ENCODE measurements around the gene CD79A. TPM values are rescaled to one million over a fixed set of nuclear protein-coding genes. Genes with fewer than 3 reads are reported as not detected.

CD79A gene
- total and polyA plus RNA-seq, 11 donors: 0.37 to 0.88 (median 0.48) TPM; not detected in 7

GRCh38 chr19:41901707-41902360 is 24.8 kb downstream of the CD79A start:
- H3K27me3 ChIP-seq: no peaks in the 10 kb centered on the region
- WGBS, 4 donors: 87 to 95% (median 94%) methylated on average over 11 to 21 of the region's 21 CpGs
- no peaks in the 10 kb centered on the region for H3K9me3 ChIP-seq
- no peak overlapping the region for H3K4me3 ChIP-seq
- no peak for DNase-seq
- H3K4me1 ChIP-seq: no peaks in the 10 kb centered on the region
- intact Hi-C loops (cut with DNase I): no loop called here
- no peak overlapping the region for H3K27ac ChIP-seq
- ATAC-seq: no peak
- TF ChIP-seq POLR2A (IDR thresholded peaks at IDR 0.05): no peak
- no peak for TF ChIP-seq CTCF (IDR thresholded peaks at IDR 0.05)
- H3K36me3 ChIP-seq: peaks cover 5 to 97% (median 90%) of the 10 kb centered on the region in 9 donors

GRCh38 chr19:41902594-41902993 is 25.5 kb downstream of the CD79A start:
- WGBS, 4 donors: 94 to 96% (median 96%) methylated on average over 17 of the region's 17 CpGs
- DNase-seq (no peak), ATAC-seq (no peak)
- H3K4me3 ChIP-seq: no peak overlapping the region
- intact Hi-C loops (cut with DNase I): no loop called here
- H3K9me3 ChIP-seq: no peaks in the 10 kb centered on the region
- H3K4me1 ChIP-seq: no peaks in the 10 kb centered on the region
- TF ChIP-seq POLR2A (IDR thresholded peaks at IDR 0.05) (no peak), CTCF (IDR thresholded peaks at IDR 0.05) (no peak)
- H3K36me3 ChIP-seq: peaks cover 5 to 99% (median 95%) of the 10 kb centered on the region in 9 donors
- no peaks in the 10 kb centered on the region for H3K27me3 ChIP-seq
- H3K27ac ChIP-seq: no peak overlapping the region

- no peak overlapping the region for H3K27ac ChIP-seq
- no peak for DNase-seq
- no peak for ATAC-seq
These were observed 26.3 kb downstream of the CD79A start for GRCh38 chr19:41903193-41903953.

More at GRCh38 chr19:41903193-41903953, 26.3 kb downstream of the CD79A start:
- no peaks in the 10 kb centered on the region for H3K27me3 ChIP-seq
- no peak overlapping the region for H3K4me3 ChIP-seq
- TF ChIP-seq CTCF (IDR thresholded peaks at IDR 0.05): no peak
- no peak for TF ChIP-seq POLR2A (IDR thresholded peaks at IDR 0.05)
- no peaks in the 10 kb centered on the region for H3K4me1 ChIP-seq
- 91 to 95% (median 93%) methylated on average over 14 to 19 of the region's 19 CpGs for WGBS, 4 donors
- H3K36me3 ChIP-seq: peaks cover 5 to 93% (median 87%) of the 10 kb centered on the region in 9 donors
- intact Hi-C loops (cut with DNase I): no loop called here
- H3K9me3 ChIP-seq: no peaks in the 10 kb centered on the region

Measured in heart left ventricle (tissue), 16 donors.